Lung (tissue), 12 donors: ENCODE measurements around the gene BCAS3. TPM values are rescaled to one million over a fixed set of nuclear protein-coding genes. Genes with fewer than 3 reads are reported as not detected.
"Not testable (repeated sequence)": the region's sequence is repeated elsewhere in the genome, so short reads cannot be mapped to it uniquely, and the experiment has no call there.

Source experiments
- ATAC-seq: fragments of 200-7000 bp; cut with Tn5 transposase; one replicate; pipeline ENCODE4 v1.9.1; 2020; ENCODE audit warnings: moderate number of reproducible peaks; ENCODE audit not compliant: insufficient read depth, low FRiP score
- DNase-seq, 3 donors: peaks; one replicate each; pipeline ENCODE4 v3.0.0-alpha.2; 2013 to 2017
- H3K27ac ChIP-seq, 2 donors: one replicate each; pipeline ENCODE4 v1.5.1; 2013; ENCODE audit warnings: mild to moderate bottlenecking in 2 of 2, moderate library complexity in 2 of 2, control low read depth in 1 of 2, inconsistent platforms in 1 of 2, low read depth in 1 of 2, low read length in 1 of 2
- H3K27me3 ChIP-seq, 3 donors: one replicate each; pipeline ENCODE4 v1.5.1; 2013; ENCODE audit warnings: low read length in 2 of 3; ENCODE audit not compliant: control insufficient read depth in 3 of 3, insufficient read depth in 3 of 3
- H3K36me3 ChIP-seq, 4 donors: one replicate each; pipeline ENCODE4 v1.5.1; 2013; ENCODE audit warnings: low read length in 4 of 4, mild to moderate bottlenecking in 1 of 4, moderate library complexity in 1 of 4; ENCODE audit not compliant: control insufficient read depth in 4 of 4, insufficient read depth in 4 of 4
- H3K4me1 ChIP-seq, 5 donors: one replicate each; pipeline ENCODE4 v1.5.1; 2013; ENCODE audit warnings: low read length in 5 of 5, mild to moderate bottlenecking in 2 of 5, moderate library complexity in 1 of 5; ENCODE audit not compliant: control insufficient read depth in 5 of 5, insufficient read depth in 5 of 5
- H3K4me3 ChIP-seq: one replicate; pipeline ENCODE4 v1.5.1; 2013; ENCODE audit warnings: mild to moderate bottlenecking, control low read depth, moderate library complexity
- H3K9ac ChIP-seq, 2 donors: one replicate each; pipeline ENCODE4 v1.5.1; 2013; ENCODE audit warnings: low read length in 2 of 2, control low read depth in 1 of 2; ENCODE audit not compliant: insufficient read depth in 1 of 2
- H3K9me3 ChIP-seq, 4 donors: one replicate each; pipeline ENCODE4 v1.5.1; 2013; ENCODE audit warnings: low read length in 3 of 4, mild to moderate bottlenecking in 1 of 4, moderate library complexity in 1 of 4; ENCODE audit not compliant: control insufficient read depth in 4 of 4, insufficient read depth in 3 of 4
- CTCF ChIP-seq: IDR thresholded peaks from 2 replicates; pipeline ENCODE4 v1.5.1; 2012; ENCODE audit warnings: mild to moderate bottlenecking; ENCODE audit errors: control extremely low read depth, extremely low read depth
- WGBS, 2 donors: extraction: QIAGEN DNeasy Blood & Tissue Kit; methylation state at CpG; one replicate each; pipeline ENCODE4 v1.1.7; 2013; 5-methylcytosine and 5-hydroxymethylcytosine counted together
- polyA plus RNA-seq, 2 donors: library from polyadenylated mRNA; stranded (reverse); fragments of 200-250 nt; gene quantifications; one replicate each; pipeline ENCODE4 v1.2.1, GENCODE V29; 2013
- total RNA-seq, 2 donors: library from RNA; depleted of rRNA in 1 of 2; stranded (reverse); fragments of >200 nt in 1 of 2; gene quantifications; one replicate each; pipeline ENCODE4 v1.2.1, GENCODE V29; 2014 to 2021
- donor health status: control.
- donor health status: control.
- donor health status: Bipolar disorder and iron deficiency.
- donor health status: healthy.
- donor health status: DM: yes; HTN: yes; CAD: no.

BCAS3 gene
- total and polyA plus RNA-seq, 4 donors, result 4.0 to 101 (median 20.3) TPM

GRCh38 chr17:60809421-60809820 is 131.8 kb downstream of the BCAS3 start:
- no peak overlapping the region for H3K27ac ChIP-seq
- H3K4me1 ChIP-seq, result no peaks in the 10 kb centered on the region
- WGBS, 2 donors, result 95 to 97% methylated on average over 1 of the region's 1 CpG

GRCh38 chr17:60814941-60815340 is 137.3 kb downstream of the BCAS3 start:
- not testable (repeated sequence) for H3K27ac ChIP-seq, H3K4me3 ChIP-seq, H3K4me1 ChIP-seq, H3K27me3 ChIP-seq, H3K9me3 ChIP-seq, ATAC-seq, DNase-seq, H3K36me3 ChIP-seq, H3K9ac ChIP-seq
- WGBS, 2 donors, result 69 to 74% methylated on average over 2 of the region's 2 CpGs

More at GRCh38 chr17:60809421-60809820, 131.8 kb downstream of the BCAS3 start:
- no peak for TF ChIP-seq CTCF
- H3K9me3 ChIP-seq, result peaks cover 0 to 4% (median 2%) of the 10 kb centered on the region in 4 donors
- ATAC-seq, result no peak
- peaks cover 0 to 9% (median 5%) of the 10 kb centered on the region in 4 donors for H3K36me3 ChIP-seq
- H3K9ac ChIP-seq, result no peak overlapping the region
- no peaks in the 10 kb centered on the region for H3K27me3 ChIP-seq
- DNase-seq, result no peak
- no peak overlapping the region for H3K4me3 ChIP-seq

GRCh38 chr17:60817192-60817591 is 139.5 kb downstream of the BCAS3 start:
- no peaks in the 10 kb centered on the region for H3K4me1 ChIP-seq
- no peak for TF ChIP-seq CTCF
- 64 to 80% methylated on average over 1 of the region's 1 CpG for WGBS, 2 donors
- no peak overlapping the region for H3K4me3 ChIP-seq
- H3K27me3 ChIP-seq, result no peaks in the 10 kb centered on the region
- ATAC-seq, result no peak
- H3K9ac ChIP-seq, result no peak overlapping the region
- peaks cover 0 to 1% (median 0%) of the 10 kb centered on the region in 4 donors for H3K9me3 ChIP-seq
- H3K36me3 ChIP-seq, result no peaks in the 10 kb centered on the region
- DNase-seq, result peak in 2 of 3 donors; percentile 52 to 57
- no peak overlapping the region for H3K27ac ChIP-seq

- ATAC-seq (no peak), DNase-seq (no peak)
- 96 to 97% methylated on average over 4 of the region's 4 CpGs for WGBS, 2 donors
- H3K36me3 ChIP-seq, result no peaks in the 10 kb centered on the region
- no peak overlapping the region for H3K9ac ChIP-seq
- H3K4me3 ChIP-seq, result no peak overlapping the region
- no peaks in the 10 kb centered on the region for H3K27me3 ChIP-seq
- no peak overlapping the region for H3K27ac ChIP-seq
- TF ChIP-seq CTCF, result no peak
- no peaks in the 10 kb centered on the region for H3K4me1 ChIP-seq
- no peaks in the 10 kb centered on the region for H3K9me3 ChIP-seq
These were observed 141.9 kb downstream of the BCAS3 start for GRCh38 chr17:60819447-60820130.
